A549 (cell line): ENCODE measurements around the gene NRAP. TPM values are rescaled to one million over a fixed set of nuclear protein-coding genes. Genes with fewer than 3 reads are reported as not detected.

Source experiments
- ATAC-seq, 2 experiments: fragments of 200-7000 bp in 1 of 2; fragments of >200 bp in 1 of 2; cut with Nextera tagmentation in 1 of 2; cut with Tn5 transposase in 1 of 2; 3 replicates each; pipeline versions ENCODE4 v1.8.0 to v1.9.1; 2018 to 2020; ENCODE audit warnings: mild to moderate bottlenecking in 1 of 2, moderate library complexity in 1 of 2
- CTCF ChIA-PET: fragments of 300-600 bp; sonication (Branson Sonifier 250); formaldehyde crosslinking; extraction: SDS; loops from one replicate; lab custom pipeline; 2021; ENCODE audit warnings: antibody characterized with exemption, inconsistent platforms; lab: Yijun Ruan, JAX
- POLR2A ChIA-PET: fragments of 350-600 bp; formaldehyde crosslinking; extraction: SDS; loops from one replicate; lab custom pipeline; 2021; ENCODE audit warnings: antibody characterized with exemption, inconsistent platforms; lab: Yijun Ruan, JAX
- DNase-seq, 2 experiments: peaks; one replicate each; pipeline versions ENCODE4 v3.0.0 to v3.0.0-alpha.2; 2011 to 2016; ENCODE audit warnings: low read depth in 1 of 2, low spot score in 1 of 2
- FAIRE-seq: peaks from 2 replicates; lab custom pipeline; 2011; peaks lifted over from hg19 to GRCh38; lab: Jason Lieb, UNC
- H3K27ac ChIP-seq, 2 experiments: fragments of >200 bp; sonication (Bioruptor Twin); formaldehyde crosslinking; 3 replicates each; pipeline ENCODE4 v1.5.1; 2016 to 2017
- H3K4me1 ChIP-seq: fragments of >200 bp; sonication (Bioruptor Twin); formaldehyde crosslinking; 3 replicates; pipeline ENCODE4 v1.6.1; 2016
- H3K4me2 ChIP-seq: fragments of >200 bp; sonication (Bioruptor Twin); formaldehyde crosslinking; 3 replicates; pipeline ENCODE4 v1.6.1; 2016
- H3K4me3 ChIP-seq: fragments of >200 bp; sonication (Bioruptor Twin); formaldehyde crosslinking; 3 replicates; pipeline ENCODE4 v1.5.1; 2016
- H3K9me3 ChIP-seq: fragments of >200 bp; sonication (Bioruptor Twin); formaldehyde crosslinking; 3 replicates; pipeline ENCODE4 v1.6.1; 2016
- BHLHE40 ChIP-seq: IDR thresholded peaks from 2 replicates; pipeline ENCODE4 v1.6.1; 2012; ENCODE audit warnings: low read depth, low read length, inconsistent platforms
- CBX8 ChIP-seq: fragments of 200-600 bp; sonication (generic); IDR thresholded peaks from 2 replicates; pipeline ENCODE4 v1.6.1; 2016
- CHD4 ChIP-seq: fragments of 200-600 bp; sonication (generic); IDR thresholded peaks from 2 replicates; pipeline ENCODE4 v1.6.1; 2016; ENCODE audit warnings: antibody characterized with exemption, mild to moderate bottlenecking, borderline replicate concordance
- EHF ChIP-seq: fragments of 250-450 bp; sonication (Bioruptor Pico); IDR thresholded peaks from 2 replicates; pipeline ENCODE4 v1.5.0; 2020; ENCODE audit warnings: mild to moderate bottlenecking
- ELK1 ChIP-seq: fragments of 150-350 bp; IDR thresholded peaks from 2 replicates; pipeline ENCODE4 v1.6.1; 2014; ENCODE audit warnings: low read depth, mild to moderate bottlenecking, low read length
- EP300 ChIP-seq, 2 experiments: fragments of >200 bp; sonication (Bioruptor Twin); formaldehyde crosslinking; IDR thresholded peaks; 2 replicates in 1 of 2; 3 replicates in 1 of 2; pipeline ENCODE4 v1.6.1; 2016 to 2017
- HDAC2 ChIP-seq: fragments of 200-600 bp; sonication (generic); IDR thresholded peaks from 2 replicates; pipeline ENCODE4 v1.6.1; 2016
- HEYL ChIP-seq: fragments of 250-450 bp; sonication (Bioruptor Pico); IDR thresholded peaks from 2 replicates; pipeline ENCODE4 v1.8.0; 2021; ENCODE audit warnings: mild to moderate bottlenecking, moderate library complexity
- KDM1A ChIP-seq: fragments of 200-600 bp; sonication (generic); IDR thresholded peaks from 2 replicates; pipeline ENCODE4 v1.6.1; 2016; ENCODE audit warnings: low read depth, mild to moderate bottlenecking
- MAFK ChIP-seq: fragments of 450-650 bp; IDR thresholded peaks from 2 replicates; pipeline ENCODE4 v1.6.1; 2014; ENCODE audit not compliant: partially characterized antibody
- MAZ ChIP-seq: fragments of 150-350 bp; IDR thresholded peaks from 2 replicates; pipeline ENCODE4 v1.6.1; 2014; ENCODE audit warnings: antibody characterized with exemption, low read depth, low read length, borderline replicate concordance
- MYC ChIP-seq: IDR thresholded peaks from 2 replicates; pipeline ENCODE4 v1.6.1; 2012; ENCODE audit warnings: mild to moderate bottlenecking, inconsistent platforms, low read length, improper control_type of control experiment, borderline replicate concordance
- PBX3 ChIP-seq: IDR thresholded peaks from 2 replicates; pipeline ENCODE4 v1.6.1; 2012
- PHF8 ChIP-seq: fragments of 200-600 bp; sonication (generic); IDR thresholded peaks from 2 replicates; pipeline ENCODE4 v1.6.1; 2016; ENCODE audit warnings: low read depth, mild to moderate bottlenecking, antibody characterized with exemption, moderate library complexity, borderline replicate concordance
- RAD21 ChIP-seq, 2 experiments: fragments of >200 bp in 1 of 2; sonication (Bioruptor Twin) in 1 of 2; formaldehyde crosslinking in 1 of 2; IDR thresholded peaks in 1 of 2; conservative IDR thresholded peaks in 1 of 2; 2 replicates in 1 of 2; 3 replicates in 1 of 2; pipeline ENCODE4 v1.6.1; 2012 to 2018; ENCODE audit warnings: inconsistent platforms in 1 of 2
- RNF2 ChIP-seq: fragments of 200-600 bp; sonication (generic); IDR thresholded peaks from 2 replicates; pipeline ENCODE4 v1.6.1; 2016; ENCODE audit warnings: low read depth, mild to moderate bottlenecking, antibody characterized with exemption, moderate library complexity, borderline replicate concordance
- SMC3 ChIP-seq: fragments of >200 bp; sonication (Bioruptor Twin); formaldehyde crosslinking; IDR thresholded peaks from 3 replicates; pipeline ENCODE4 v1.6.1; 2018; ENCODE audit warnings: inconsistent platforms
- TFCP2L1 ChIP-seq: fragments of 250-450 bp; sonication (Bioruptor Pico); IDR thresholded peaks from 2 replicates; pipeline ENCODE4 v1.5.0; 2021; ENCODE audit warnings: mild to moderate bottlenecking
- ZC3H11A ChIP-seq: fragments of 450-650 bp; IDR thresholded peaks from 2 replicates; pipeline ENCODE4 v1.6.1; 2014; ENCODE audit warnings: antibody characterized with exemption, mild to moderate bottlenecking
- ZFP36 ChIP-seq: fragments of 450-650 bp; IDR thresholded peaks from 2 replicates; pipeline ENCODE4 v1.6.1; 2014; ENCODE audit warnings: borderline replicate concordance; ENCODE audit not compliant: partially characterized antibody
- ZNF302 ChIP-seq: fragments of 250-450 bp; sonication (Bioruptor Pico); IDR thresholded peaks from 2 replicates; pipeline ENCODE4 v1.9.0; 2021; ENCODE audit warnings: inconsistent platforms, mild to moderate bottlenecking, moderate library complexity
- WGBS: methylation state at CpG from one replicate; pipeline ENCODE4 v1.1.6; 2017; ENCODE audit errors: missing lambda C conversion rate; 5-methylcytosine and 5-hydroxymethylcytosine counted together
- polyA plus RNA-seq, 4 experiments: library from polyadenylated mRNA; depleted of rRNA in 3 of 4; stranded (reverse); fragments of >200 nt; fragmentation: RNase III in 1 of 4; extraction: RNeasy Plus Mini Kit Qiagen cat#74134 plus additional on column Dnase treatment in 1 of 4; gene quantifications; 2 replicates in 3 of 4; 3 replicates in 1 of 4; pipeline ENCODE4 v1.2.3, GENCODE V29; 2011 to 2017
- TF ChIP-seq, protein P1 (sequence below): IDR thresholded peaks from 2 replicates; pipeline ENCODE4 v1.6.1; 2012
- TF ChIP-seq, protein P2 (sequence below): fragments of >200 bp; sonication (Bioruptor Twin); formaldehyde crosslinking; IDR thresholded peaks from 3 replicates; pipeline ENCODE4 v1.5.1; 2016

The NRAP gene
- polyA plus RNA-seq, 2 of the 4 experiments (the other 2 are of a cell fraction), result not detected

GRCh38 chr10:113618338-113618737, 45.5 kb downstream of the NRAP start:
- ChIA-PET POLR2A (no interaction called here), CTCF (no interaction called here)
- H3K4me3 ChIP-seq, result no peak overlapping the region
- TF ChIP-seq, protein P1, sequence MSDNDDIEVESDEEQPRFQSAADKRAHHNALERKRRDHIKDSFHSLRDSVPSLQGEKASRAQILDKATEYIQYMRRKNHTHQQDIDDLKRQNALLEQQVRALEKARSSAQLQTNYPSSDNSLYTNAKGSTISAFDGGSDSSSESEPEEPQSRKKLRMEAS, result no peak
- DNase-seq (no peak), FAIRE-seq (no peak), ATAC-seq (no peak)
- no peak overlapping the region for H3K4me2 ChIP-seq
- no peaks in the 10 kb centered on the region for H3K4me1 ChIP-seq
- H3K9me3 ChIP-seq, result no peaks in the 10 kb centered on the region
- H3K27ac ChIP-seq, result no peak overlapping the region
- WGBS, result 45% methylated on average over 7 of the region's 7 CpGs

- CTCF ChIA-PET, result interaction anchor here (1.5 to 2.2 kb wide), 5 partner anchors 11 to 53 kb away, joined by 5 to 9 read pairs (median 6); no protein-coding TSS in a partner anchor
Observed at GRCh38 chr10:113617086-113617485, 46.8 kb downstream of the NRAP start.

GRCh38 chr10:113616244-113617074, 47.4 kb downstream of the NRAP start:
- 10% methylated on average over 5 of the region's 5 CpGs for WGBS
- no peaks in the 10 kb centered on the region for H3K9me3 ChIP-seq
- no peak overlapping the region for H3K27ac ChIP-seq
- ChIA-PET CTCF (interaction anchor here (0.6 to 2.2 kb wide), 10 partner anchors 9 to 619 kb away, joined by 3 to 9 read pairs (median 4); no protein-coding TSS in a partner anchor), POLR2A (no interaction called here)
- no peak overlapping the region for H3K4me2 ChIP-seq
- DNase-seq, result peak; percentile 21 to 27
- peak; percentile 7 for FAIRE-seq
- TF ChIP-seq RAD21 (conservative IDR thresholded peaks at IDR 0.05 in 1 of 2, IDR thresholded peaks at IDR 0.05 in 1 of 2), result peak in 1 of 2 experiments; percentile 46; a peak in 2 of 5 replicates
- TF ChIP-seq ZC3H11A, result no peak
- TF ChIP-seq, protein P2, sequence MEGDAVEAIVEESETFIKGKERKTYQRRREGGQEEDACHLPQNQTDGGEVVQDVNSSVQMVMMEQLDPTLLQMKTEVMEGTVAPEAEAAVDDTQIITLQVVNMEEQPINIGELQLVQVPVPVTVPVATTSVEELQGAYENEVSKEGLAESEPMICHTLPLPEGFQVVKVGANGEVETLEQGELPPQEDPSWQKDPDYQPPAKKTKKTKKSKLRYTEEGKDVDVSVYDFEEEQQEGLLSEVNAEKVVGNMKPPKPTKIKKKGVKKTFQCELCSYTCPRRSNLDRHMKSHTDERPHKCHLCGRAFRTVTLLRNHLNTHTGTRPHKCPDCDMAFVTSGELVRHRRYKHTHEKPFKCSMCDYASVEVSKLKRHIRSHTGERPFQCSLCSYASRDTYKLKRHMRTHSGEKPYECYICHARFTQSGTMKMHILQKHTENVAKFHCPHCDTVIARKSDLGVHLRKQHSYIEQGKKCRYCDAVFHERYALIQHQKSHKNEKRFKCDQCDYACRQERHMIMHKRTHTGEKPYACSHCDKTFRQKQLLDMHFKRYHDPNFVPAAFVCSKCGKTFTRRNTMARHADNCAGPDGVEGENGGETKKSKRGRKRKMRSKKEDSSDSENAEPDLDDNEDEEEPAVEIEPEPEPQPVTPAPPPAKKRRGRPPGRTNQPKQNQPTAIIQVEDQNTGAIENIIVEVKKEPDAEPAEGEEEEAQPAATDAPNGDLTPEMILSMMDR, result peak; percentile 44
- no peak overlapping the region for H3K4me3 ChIP-seq
- H3K4me1 ChIP-seq, result no peaks in the 10 kb centered on the region
- ATAC-seq, result peak in 1 of 2 experiments; percentile 43; a peak in 1 of 6 replicates

More at GRCh38 chr10:113617086-113617485, 46.8 kb downstream of the NRAP start:
- ATAC-seq (no peak), FAIRE-seq (no peak), DNase-seq (no peak)
- Histone ChIP-seq H3K27ac (no peak overlapping the region), H3K4me1 (no peaks in the 10 kb centered on the region), H3K4me2 (no peak overlapping the region), H3K4me3 (no peak overlapping the region), H3K9me3 (no peaks in the 10 kb centered on the region)
- POLR2A ChIA-PET, result no interaction called here
- TF ChIP-seq MAZ (no peak), PHF8 (no peak), MAFK (no peak), CBX8 (no peak), HDAC2 (no peak), SMC3 (no peak), BHLHE40 (no peak), TFCP2L1 (CRISPR knock-in tag) (no peak), MYC (no peak), EP300 (IDR thresholded peaks at IDR 0.05) (no peak), PBX3 (no peak), HEYL (CRISPR knock-in tag) (no peak), KDM1A (no peak), ZFP36 (no peak), ZNF302 (no peak), EHF (CRISPR knock-in tag) (no peak), CHD4 (no peak), RNF2 (no peak), ELK1 (no peak)
- TF ChIP-seq, protein P2, result no peak
- 36% methylated on average over 7 of the region's 7 CpGs for WGBS
